ENCODE data around the gene COX10.

COX10 gene

DNA sequence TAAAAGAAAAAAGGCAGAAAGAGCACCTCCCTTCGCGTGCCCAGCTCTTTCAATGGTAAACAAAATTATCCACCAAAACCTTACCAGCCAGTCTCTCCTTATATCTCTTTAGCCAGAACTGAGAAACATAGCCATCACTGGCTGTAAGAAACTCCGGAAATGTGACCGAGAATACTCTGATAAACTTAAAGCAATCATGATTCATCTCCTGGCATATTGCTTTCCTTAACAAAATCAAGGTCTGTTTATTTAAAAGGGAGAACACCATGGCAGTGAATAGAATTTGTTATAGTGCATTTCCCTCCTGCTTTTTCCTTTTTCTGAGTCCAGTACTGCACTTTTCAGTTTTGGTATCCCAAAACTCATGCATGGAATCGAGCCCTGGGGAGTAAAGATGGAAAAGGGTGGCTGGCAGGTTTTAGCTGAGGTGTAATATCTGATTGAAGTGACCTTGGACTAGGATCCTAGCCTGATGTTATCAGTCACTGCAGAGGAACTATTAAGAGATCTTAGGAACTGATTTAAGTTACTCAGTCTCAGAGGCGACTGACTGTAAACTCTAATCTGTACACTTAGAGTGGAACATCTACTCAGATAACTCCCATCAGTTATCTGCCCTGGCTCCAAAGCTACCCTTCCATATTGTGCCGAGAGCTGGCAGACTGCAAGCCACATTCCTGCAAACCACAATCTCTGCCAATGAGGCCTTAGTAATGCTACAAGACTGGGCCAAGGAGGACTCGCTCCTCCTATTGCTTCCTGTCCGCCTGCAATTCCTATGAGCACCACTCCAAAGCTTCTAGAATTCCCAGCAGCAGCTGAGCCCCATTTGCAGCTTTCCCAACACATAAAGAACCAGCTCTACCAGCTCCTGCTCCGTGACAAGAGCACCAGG, 7.4 kb upstream of the COX10 start:
- in situ Hi-C loops (cut with HindIII; ENCODE audit: low pct_ligation_motif_present, low sequenced_read_pairs): no loop called here
- H3K36me3 ChIP-seq (replicated peaks): no peaks in the 10 kb centered on the region
- no peaks in the 10 kb centered on the region for H3K27me3 ChIP-seq (replicated peaks)
- peak overlapping the region; percentile 37 for H3K27ac ChIP-seq
- H3K4me3 ChIP-seq (ENCODE audit: low read depth, low read length): peak overlapping the region; percentile 9
- peak; percentile 65 for DNase-seq
- TF ChIP-seq, protein P1, sequence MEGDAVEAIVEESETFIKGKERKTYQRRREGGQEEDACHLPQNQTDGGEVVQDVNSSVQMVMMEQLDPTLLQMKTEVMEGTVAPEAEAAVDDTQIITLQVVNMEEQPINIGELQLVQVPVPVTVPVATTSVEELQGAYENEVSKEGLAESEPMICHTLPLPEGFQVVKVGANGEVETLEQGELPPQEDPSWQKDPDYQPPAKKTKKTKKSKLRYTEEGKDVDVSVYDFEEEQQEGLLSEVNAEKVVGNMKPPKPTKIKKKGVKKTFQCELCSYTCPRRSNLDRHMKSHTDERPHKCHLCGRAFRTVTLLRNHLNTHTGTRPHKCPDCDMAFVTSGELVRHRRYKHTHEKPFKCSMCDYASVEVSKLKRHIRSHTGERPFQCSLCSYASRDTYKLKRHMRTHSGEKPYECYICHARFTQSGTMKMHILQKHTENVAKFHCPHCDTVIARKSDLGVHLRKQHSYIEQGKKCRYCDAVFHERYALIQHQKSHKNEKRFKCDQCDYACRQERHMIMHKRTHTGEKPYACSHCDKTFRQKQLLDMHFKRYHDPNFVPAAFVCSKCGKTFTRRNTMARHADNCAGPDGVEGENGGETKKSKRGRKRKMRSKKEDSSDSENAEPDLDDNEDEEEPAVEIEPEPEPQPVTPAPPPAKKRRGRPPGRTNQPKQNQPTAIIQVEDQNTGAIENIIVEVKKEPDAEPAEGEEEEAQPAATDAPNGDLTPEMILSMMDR (IDR thresholded peaks at IDR 0.05; ENCODE audit: low read depth, low read length, missing control alignments): peak; percentile 36

GRCh38 chr17:14067347-14067746, 2.0 kb upstream of the COX10 start:
- H3K4me3 ChIP-seq (ENCODE audit: low read depth, low read length): no peak overlapping the region
- no peak for DNase-seq
- H3K36me3 ChIP-seq (replicated peaks): no peaks in the 10 kb centered on the region
- no peak overlapping the region for H3K27ac ChIP-seq
- in situ Hi-C loops (cut with HindIII; ENCODE audit: low pct_ligation_motif_present, low sequenced_read_pairs): no loop called here
- TF ChIP-seq, protein P1 (IDR thresholded peaks at IDR 0.05; ENCODE audit: low read depth, low read length, missing control alignments): no peak
- no peaks in the 10 kb centered on the region for H3K27me3 ChIP-seq (replicated peaks)

DNA sequence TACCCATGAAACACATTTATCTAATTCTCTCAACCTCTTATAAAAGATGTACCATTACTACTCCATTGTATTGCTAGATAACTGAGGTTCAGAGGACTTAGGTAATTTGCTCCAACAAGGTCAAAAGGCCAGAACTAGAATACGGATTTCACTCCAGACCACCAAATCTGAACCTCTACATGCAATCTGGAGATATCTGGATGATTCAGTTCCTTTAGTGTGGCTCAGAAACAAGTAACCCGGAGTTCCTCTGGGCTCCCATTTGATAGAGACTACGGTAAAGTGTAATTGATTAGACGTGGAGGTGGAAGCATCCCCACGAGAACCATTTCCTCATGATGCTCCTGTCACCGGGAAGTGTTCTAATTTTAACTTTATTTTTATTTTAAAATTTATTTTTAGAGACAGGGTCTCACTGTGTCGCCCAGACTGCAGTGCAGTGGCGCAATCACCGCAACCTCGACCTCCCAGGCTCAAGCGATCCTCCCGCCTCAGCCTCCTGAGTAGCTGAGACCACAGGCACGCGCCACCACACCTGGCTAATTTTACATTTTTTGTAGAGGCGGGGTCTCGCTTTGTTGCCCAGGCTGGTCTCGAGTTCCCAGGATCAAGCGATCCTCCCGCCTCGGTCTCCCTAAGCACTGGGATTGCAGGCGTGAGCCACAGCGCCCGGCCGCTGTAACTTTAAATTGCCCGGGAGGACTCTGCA, 608 bp upstream of the COX10 start:
- no peaks in the 10 kb centered on the region for H3K36me3 ChIP-seq (replicated peaks)
- H3K27me3 ChIP-seq (replicated peaks): no peaks in the 10 kb centered on the region
- TF ChIP-seq, protein P1 (IDR thresholded peaks at IDR 0.05; ENCODE audit: low read depth, low read length, missing control alignments): no peak
- H3K27ac ChIP-seq: peak overlapping the region; percentile 67
- peak overlapping the region; percentile 100 for H3K4me3 ChIP-seq (ENCODE audit: low read depth, low read length)
- in situ Hi-C loops (cut with HindIII; ENCODE audit: low pct_ligation_motif_present, low sequenced_read_pairs): no loop called here
- no peak for DNase-seq

GRCh38 chr17:14070344-14070984, 1.2 kb downstream of the COX10 start:
- in situ Hi-C loops (cut with HindIII; ENCODE audit: low pct_ligation_motif_present, low sequenced_read_pairs): no loop called here
- no peaks in the 10 kb centered on the region for H3K36me3 ChIP-seq (replicated peaks)
- H3K27me3 ChIP-seq (replicated peaks): no peaks in the 10 kb centered on the region
- peak overlapping the region; percentile 100 for H3K4me3 ChIP-seq (ENCODE audit: low read depth, low read length)
- H3K27ac ChIP-seq: no peak overlapping the region
- no peak for DNase-seq
- TF ChIP-seq, protein P1 (IDR thresholded peaks at IDR 0.05; ENCODE audit: low read depth, low read length, missing control alignments): no peak

DNA sequence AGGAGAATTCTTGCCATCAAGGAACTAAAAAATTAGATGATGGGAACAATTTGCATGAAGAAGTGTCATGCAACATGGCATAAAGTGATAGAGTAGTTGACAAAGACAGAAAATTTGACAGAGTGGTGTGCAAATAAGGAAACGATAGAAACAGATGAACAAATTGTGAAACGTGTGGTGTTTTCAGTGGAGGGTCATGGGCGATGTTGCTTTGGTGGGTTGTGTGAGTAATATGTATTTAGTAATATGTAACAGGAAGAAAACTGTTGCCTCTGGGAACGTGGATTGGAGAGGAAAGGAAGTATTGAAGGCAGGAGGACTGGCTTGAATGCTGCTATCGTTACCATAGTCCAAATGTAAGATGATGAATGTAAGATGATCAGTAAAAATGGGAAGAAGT, 3.6 kb downstream of the COX10 start:
- Histone ChIP-seq H3K27ac (no peak overlapping the region), H3K4me3 (ENCODE audit: low read depth, low read length) (no peak overlapping the region), H3K36me3 (replicated peaks) (peaks cover 6% of the 10 kb centered on the region), H3K27me3 (replicated peaks) (no peaks in the 10 kb centered on the region)
- TF ChIP-seq, protein P1 (IDR thresholded peaks at IDR 0.05; ENCODE audit: low read depth, low read length, missing control alignments): no peak
- in situ Hi-C loops (cut with HindIII; ENCODE audit: low pct_ligation_motif_present, low sequenced_read_pairs): no loop called here
- no peak for DNase-seq
